HepG2 (cell line): Measurements from ENCODE around the gene CD1D.

Experiments
- CTCF ChIP-seq: sonication (generic); formaldehyde crosslinking; IDR thresholded peaks from 2 replicates; pipeline ENCODE4 v1.5.0; 2020; ENCODE audit warnings: mild to moderate bottlenecking, missing genetic modification reagents, moderate library complexity
- POLR2A ChIP-seq, 2 experiments: IDR thresholded peaks; 2 replicates each; pipeline ENCODE4 v1.6.1; 2011; ENCODE audit warnings: low read depth in 2 of 2, low read length in 2 of 2, mild to moderate bottlenecking in 1 of 2, moderate library complexity in 1 of 2; ENCODE audit not compliant: insufficient read depth in 1 of 2
- ZBTB1 ChIP-seq: sonication (generic); formaldehyde crosslinking; IDR thresholded peaks from 2 replicates; pipeline ENCODE4 v1.4.0; 2020; ENCODE audit warnings: missing genetic modification reagents, borderline replicate concordance

- TF ChIP-seq POLR2A (IDR thresholded peaks at IDR 0.05; ENCODE audit: insufficient read depth in 1 of 2, low read depth in 2 of 2, low read length in 2 of 2) (no peak), ZBTB1 (no peak), CTCF (CRISPR knock-in tag) (no peak)
Measured at GRCh38 chr1:158153746-158154444, 26.8 kb upstream of the CD1D start.
